GM11168 (cell line): ENCODE data around the gene FAR2.

ENCODE experiments used
- in situ Hi-C: fragments of 300-500 bp; cut with MboI; formaldehyde crosslinking; loops from one replicate; pipeline ENCODE4 v1.12.0; 2022; ENCODE audit warnings: low sequenced_read_pairs; ENCODE audit not compliant: unreplicated experiment

FAR2 gene

GRCh38 chr12:29200586-29200985 is 51.5 kb downstream of the FAR2 start:
- in situ Hi-C loops = no loop called here

- in situ Hi-C loops = no loop called here
Observed at GRCh38 chr12:29201296-29201695, 52.2 kb downstream of the FAR2 start.

GRCh38 chr12:29201746-29202145 is 52.7 kb downstream of the FAR2 start:
- in situ Hi-C loops = no loop called here

GRCh38 chr12:29204521-29204920 is 55.4 kb downstream of the FAR2 start:
- in situ Hi-C loops = no loop called here

GRCh38 chr12:29207120-29207519 is 58.0 kb downstream of the FAR2 start:
- in situ Hi-C loops = no loop called here

- in situ Hi-C loops = no loop called here
Observed at GRCh38 chr12:29208060-29208459, 59.0 kb downstream of the FAR2 start.

- in situ Hi-C loops = no loop called here
Observed at GRCh38 chr12:29208936-29209701, 60.0 kb downstream of the FAR2 start.

- in situ Hi-C loops = no loop called here
Observed at GRCh38 chr12:29211696-29212095, 62.6 kb downstream of the FAR2 start.

- in situ Hi-C loops = no loop called here
Observed at GRCh38 chr12:29212682-29213403, 63.8 kb downstream of the FAR2 start.

- in situ Hi-C loops = no loop called here
Observed at GRCh38 chr12:29216266-29216665, 67.2 kb downstream of the FAR2 start.

GRCh38 chr12:29216797-29217575 is 67.9 kb downstream of the FAR2 start:
- in situ Hi-C loops = no loop called here

- in situ Hi-C loops = no loop called here
Observed at GRCh38 chr12:29220632-29221336, 71.7 kb downstream of the FAR2 start.

- in situ Hi-C loops = no loop called here
Observed at GRCh38 chr12:29222200-29222599, 73.1 kb downstream of the FAR2 start.

GRCh38 chr12:29223426-29223825 is 74.3 kb downstream of the FAR2 start:
- in situ Hi-C loops = no loop called here

GRCh38 chr12:29223956-29224543 is 75.0 kb downstream of the FAR2 start:
- in situ Hi-C loops = no loop called here

GRCh38 chr12:29224572-29224971 is 75.5 kb downstream of the FAR2 start:
- in situ Hi-C loops = no loop called here

- in situ Hi-C loops = no loop called here
Observed at GRCh38 chr12:29225834-29226233, 76.8 kb downstream of the FAR2 start.

GRCh38 chr12:29226616-29227015 is 77.5 kb downstream of the FAR2 start:
- in situ Hi-C loops = no loop called here

- in situ Hi-C loops = no loop called here
Observed at GRCh38 chr12:29228474-29229157, 79.5 kb downstream of the FAR2 start.

GRCh38 chr12:29229158-29229505 is 80.1 kb downstream of the FAR2 start:
- in situ Hi-C loops = no loop called here
